Stimulated activated CD4-positive, alpha-beta T cell treated with anti-CD3 and anti-CD28 coated beads, Interleukin-1b, Interleukin-23, amount 100 ng/mL, for 48 hours (primary cell): ENCODE results near the gene ARMC2.
"Not testable (repeated sequence)": the region's sequence is repeated elsewhere in the genome, so short reads cannot be mapped to it uniquely, and the experiment has no call there.

Experiments
- DNase-seq: peaks from one replicate; pipeline ENCODE4 v3.0.0-alpha.2; 2020

The ARMC2 gene

DNA sequence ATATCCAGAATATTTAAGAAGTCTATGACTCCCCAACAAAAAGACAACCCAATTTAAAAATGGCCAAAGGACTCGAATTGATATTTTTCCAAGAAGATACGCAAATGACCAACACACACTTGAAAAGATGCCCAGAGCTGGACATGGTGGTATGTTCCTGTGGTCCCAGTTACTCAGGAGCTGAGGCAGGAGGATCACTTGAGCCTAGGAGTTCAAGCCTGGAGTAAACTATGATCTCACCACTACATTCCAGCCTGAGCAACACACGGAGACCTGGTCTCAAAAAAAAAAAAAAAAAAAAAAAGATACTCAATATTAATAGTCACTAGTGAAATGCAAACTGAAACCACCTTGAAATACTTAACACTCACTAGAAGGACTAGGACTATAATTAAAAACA is 12.2 kb upstream of the ARMC2 start:
- DNase-seq: no peak

GRCh38 chr6:108837236-108837971 is 10.8 kb upstream of the ARMC2 start:
- DNase-seq: no peak

- no peak for DNase-seq
Observed at GRCh38 chr6:108838101-108838717, 10.0 kb upstream of the ARMC2 start.

- DNase-seq: no peak
Observed at GRCh38 chr6:108839083-108839642, 9.1 kb upstream of the ARMC2 start.

DNA sequence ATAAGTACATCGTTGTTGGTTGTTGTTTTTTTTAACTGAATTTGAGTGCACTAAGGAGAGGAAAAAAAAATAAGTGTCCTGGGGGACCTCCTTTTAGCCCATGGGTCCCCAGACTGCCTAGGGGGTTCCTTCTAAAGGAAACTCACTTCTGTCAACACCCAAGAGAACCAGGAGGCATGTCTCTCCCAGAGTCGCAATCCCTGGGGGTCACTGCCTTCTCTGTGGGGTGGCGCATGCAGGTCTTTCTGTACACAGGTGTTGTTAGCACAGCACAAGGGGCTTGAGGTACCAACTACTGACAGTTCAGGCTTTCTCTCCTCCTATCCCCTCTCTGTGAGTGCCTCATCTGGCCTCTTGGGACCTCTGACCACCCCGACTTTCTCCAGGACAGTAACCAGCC is 7.3 kb upstream of the ARMC2 start:
- no peak for DNase-seq

GRCh38 chr6:108841377-108841855 is 6.8 kb upstream of the ARMC2 start:
- no peak for DNase-seq

DNA sequence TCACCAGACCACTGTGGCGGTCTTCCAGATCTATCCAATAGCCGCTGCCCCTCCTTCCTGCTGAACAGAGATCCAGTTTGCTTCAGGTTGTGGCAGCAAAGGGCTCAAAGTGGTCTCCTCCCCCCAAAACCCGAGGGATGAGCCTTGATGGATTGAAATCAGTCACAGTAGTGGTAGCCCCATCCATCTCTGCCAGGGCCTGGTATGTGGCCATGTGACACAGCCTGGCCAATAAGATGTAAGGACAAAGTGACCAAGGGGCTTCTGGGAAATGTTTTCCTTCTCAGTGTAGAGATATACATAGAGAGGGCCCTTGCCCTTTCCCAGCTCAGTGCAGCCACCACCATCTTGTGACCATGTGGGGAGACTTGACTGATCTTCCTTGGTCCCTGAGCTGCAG is 4.1 kb upstream of the ARMC2 start:
- no peak for DNase-seq

DNA sequence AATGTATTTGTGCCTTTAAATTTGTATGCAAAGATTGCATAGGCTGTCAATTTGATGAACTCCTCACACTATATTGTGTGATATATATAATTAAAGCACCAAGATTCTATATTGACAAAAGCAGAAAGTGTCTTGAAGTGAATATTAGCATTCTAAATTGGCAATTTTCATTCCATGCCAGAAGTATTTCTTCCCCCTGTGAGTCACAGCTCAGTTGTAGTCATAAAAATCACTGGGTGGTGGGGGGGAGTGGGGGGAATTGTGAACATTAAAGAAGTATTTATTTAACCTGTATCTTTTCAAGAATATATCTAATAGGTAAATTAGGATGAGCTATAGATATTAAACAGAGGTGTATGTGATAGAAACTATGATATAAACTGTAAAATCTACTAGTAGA is 3.1 kb upstream of the ARMC2 start:
- no peak for DNase-seq

DNA sequence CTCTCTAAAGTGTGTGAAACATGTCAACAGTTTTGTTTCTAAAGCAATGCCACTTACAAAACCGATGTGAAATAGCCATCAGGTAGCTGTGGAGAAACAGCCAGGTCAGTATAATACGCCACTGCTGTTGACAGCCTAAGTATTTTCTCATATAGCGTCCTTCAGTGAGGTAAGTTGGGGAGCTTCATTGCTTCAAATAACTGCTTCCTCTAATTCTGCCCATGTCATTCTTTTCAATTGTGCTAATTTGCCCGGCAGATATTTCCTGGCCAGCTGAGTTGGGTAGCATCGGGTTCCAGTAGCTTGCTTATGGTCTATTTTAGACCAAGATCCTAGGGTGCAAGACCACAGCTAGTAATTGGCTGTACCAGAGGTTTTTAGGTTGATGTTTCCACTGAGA is 2.1 kb upstream of the ARMC2 start:
- no peak for DNase-seq

DNA sequence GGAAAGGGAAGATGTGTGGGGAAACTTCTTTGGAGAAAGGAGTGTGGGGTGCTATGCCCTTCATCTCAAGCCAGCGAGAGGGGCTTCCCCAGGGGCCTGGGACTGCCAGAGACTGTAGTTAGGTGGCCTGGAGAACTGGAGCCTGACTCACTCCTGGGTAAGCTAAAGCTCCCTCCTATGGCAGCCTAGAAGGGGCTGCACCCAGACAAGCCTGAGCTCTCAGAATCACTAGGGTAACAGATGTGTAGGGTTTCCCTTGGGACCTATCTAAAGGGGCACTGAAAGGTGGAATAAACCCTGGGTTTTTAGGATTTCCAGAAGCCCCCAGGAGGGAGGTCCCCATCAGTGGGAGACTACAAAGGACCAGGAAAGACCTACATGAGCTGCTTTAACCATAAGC is 1.6 kb upstream of the ARMC2 start:
- DNase-seq: peak; percentile 11

DNA sequence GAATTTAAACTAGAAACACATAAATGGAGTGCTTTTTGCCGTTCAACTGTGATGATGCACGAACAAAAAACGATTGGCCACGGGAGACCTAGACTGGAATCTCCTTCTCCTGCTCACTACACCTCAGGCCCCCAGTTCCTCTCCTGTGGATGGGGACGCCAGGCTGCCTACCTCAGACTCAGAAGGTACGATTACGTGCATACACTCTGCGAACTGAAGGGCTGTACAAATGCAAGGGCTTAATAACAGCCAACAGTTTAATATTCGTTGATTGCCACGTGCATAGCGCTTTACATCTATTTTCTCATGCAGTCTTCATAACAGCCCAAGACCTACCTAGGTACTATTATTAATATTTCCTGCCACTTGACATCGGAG is 495 bp upstream of the ARMC2 start:
- DNase-seq: no peak

DNA sequence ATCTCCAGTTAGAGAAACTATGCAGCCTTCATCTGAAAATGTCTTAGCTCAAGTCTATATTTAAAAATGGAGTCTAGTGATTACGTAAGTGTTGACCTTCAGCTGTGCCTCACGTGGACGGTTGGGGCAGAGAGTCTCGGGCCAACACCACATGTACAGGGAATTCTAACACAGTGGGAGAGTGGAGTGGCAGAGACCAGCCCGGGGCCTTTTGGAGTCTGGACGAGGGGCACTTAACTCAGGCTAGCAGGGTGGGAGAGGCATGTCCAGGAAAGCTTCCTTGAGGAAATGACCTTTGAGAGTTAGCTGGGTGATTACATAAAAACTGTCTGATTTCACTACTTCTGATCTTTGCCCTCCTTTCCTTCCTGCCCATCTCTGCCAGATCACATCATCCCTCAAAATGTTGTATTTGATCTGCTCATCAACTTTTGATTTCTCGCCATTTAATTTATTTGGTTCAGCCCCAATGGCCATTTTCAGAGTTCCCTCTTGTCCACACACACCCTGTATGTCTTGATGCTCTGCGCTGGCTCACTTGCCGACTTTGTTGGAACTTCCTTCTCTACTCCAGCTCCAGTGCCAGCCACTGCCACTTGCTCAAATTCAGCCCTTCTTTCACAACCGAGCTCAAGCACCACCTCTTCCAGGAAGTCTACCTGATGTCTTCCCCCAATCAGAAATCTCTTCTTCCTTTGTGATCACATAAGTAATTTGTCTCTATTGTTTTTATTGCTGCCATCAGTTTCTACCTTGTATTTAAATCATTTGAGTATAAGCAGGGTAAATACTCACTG is 2.6 kb downstream of the ARMC2 start:
- no peak for DNase-seq

GRCh38 chr6:108851756-108852155 is 3.5 kb downstream of the ARMC2 start:
- DNase-seq: no peak

DNA sequence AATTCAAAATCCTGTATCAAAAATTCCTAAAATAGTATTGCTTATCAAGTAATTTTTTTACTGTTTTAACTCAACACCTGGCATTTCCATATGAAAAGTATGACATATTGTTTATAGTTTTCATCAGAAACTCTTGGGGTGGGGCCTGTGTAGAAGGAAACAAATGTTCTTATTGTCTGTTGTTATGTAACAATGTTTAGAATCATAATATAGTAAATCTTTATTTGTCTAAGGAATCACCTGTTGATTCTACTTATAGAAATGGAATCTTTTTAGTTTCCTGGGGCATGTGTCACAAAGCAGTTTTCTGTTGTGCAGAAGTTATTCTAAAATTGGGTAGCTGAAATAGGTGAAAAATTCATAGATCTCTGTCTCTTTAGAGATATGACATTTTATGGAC is 4.9 kb downstream of the ARMC2 start:
- DNase-seq: no peak

GRCh38 chr6:108862479-108863191 is 14.4 kb downstream of the ARMC2 start:
- no peak for DNase-seq

GRCh38 chr6:108865751-108866286 is 17.6 kb downstream of the ARMC2 start:
- DNase-seq: not testable (repeated sequence)

DNA sequence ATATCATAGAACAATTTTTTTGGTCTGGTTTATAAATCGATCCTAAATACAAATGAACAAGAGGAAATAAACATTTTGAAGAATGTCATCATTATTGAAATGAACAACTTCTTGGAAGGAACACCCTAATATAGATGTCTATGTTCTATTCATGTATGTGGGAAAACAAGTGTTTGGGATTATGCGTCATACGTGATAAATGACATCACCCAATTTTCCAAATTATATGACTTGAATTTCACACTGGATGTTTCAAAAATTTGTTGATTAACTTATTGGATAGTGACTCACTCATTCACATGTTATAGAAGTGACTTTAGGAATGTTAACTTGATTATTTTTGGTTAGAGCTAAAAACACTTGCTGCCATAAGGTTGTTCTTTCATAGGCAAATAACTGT is 18.6 kb downstream of the ARMC2 start:
- no peak for DNase-seq

GRCh38 chr6:108868647-108869046 is 20.4 kb downstream of the ARMC2 start:
- no peak for DNase-seq

DNA sequence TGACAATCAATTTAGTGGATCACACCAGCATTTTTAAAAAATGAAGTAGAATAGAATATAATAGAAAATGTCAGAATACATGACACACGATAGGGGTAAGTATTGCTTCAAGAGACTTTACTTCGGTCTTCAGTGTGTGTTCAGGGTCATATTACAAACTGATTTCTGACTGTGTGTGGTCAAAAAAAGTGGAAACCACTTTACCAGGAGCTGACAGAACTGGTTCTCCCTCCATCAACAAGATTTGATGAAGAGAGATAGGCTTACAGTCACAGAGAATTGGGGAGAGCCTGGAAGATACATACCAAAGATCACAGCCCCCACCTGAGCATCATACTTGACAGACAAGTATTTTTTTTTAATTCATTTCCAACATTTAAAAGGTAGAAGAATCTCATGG is 21.7 kb downstream of the ARMC2 start:
- DNase-seq: no peak

GRCh38 chr6:108870357-108870756 is 22.1 kb downstream of the ARMC2 start:
- DNase-seq: no peak

GRCh38 chr6:108872141-108872557 is 23.9 kb downstream of the ARMC2 start:
- peak; percentile 13 for DNase-seq

GRCh38 chr6:108872575-108872974 is 24.4 kb downstream of the ARMC2 start:
- no peak for DNase-seq

DNA sequence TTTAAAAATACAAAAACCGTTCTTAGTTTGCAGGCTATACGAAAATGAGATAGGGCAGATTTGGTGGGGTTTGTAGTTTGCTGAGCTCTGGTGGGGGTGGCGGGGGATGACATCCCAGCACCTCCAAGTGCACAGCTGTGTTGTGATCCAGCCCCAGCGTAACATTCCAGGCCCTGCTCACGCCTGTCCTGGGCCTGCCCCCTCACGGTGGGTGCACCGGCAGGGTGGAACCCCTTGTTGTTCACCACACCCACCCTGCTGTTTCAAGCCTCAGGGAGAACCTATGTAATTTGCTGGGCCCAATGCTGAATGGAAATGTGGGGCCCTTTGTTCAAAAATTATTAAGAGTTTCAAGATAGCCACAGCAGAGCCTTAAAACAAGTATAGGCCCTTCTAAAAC is 25.0 kb downstream of the ARMC2 start:
- DNase-seq: no peak
